K562 (cell line): ENCODE measurements around the gene DYNLT5. TPM values are rescaled to one million over a fixed set of nuclear protein-coding genes. Genes with fewer than 3 reads are reported as not detected.

Source experiments
- EGR1 ChIP-seq: fragments of 450-650 bp; conservative IDR thresholded peaks from 2 replicates; pipeline ENCODE4 v1.6.1; 2017; ENCODE audit warnings: mild to moderate bottlenecking
- PHTF2 ChIP-seq: fragments of 250-450 bp; sonication (Bioruptor Pico); IDR thresholded peaks from 2 replicates; pipeline ENCODE4 v1.5.0; 2021; ENCODE audit warnings: mild to moderate bottlenecking
- SLC30A9 ChIP-seq: fragments of 250-450 bp; sonication (Bioruptor Pico); IDR thresholded peaks from 2 replicates; pipeline ENCODE4 v1.8.0; 2022; ENCODE audit warnings: mild to moderate bottlenecking, moderate library complexity
- ZNF282 ChIP-seq: sonication (generic); formaldehyde crosslinking; IDR thresholded peaks from 2 replicates; pipeline ENCODE4 v1.8.1; 2023; ENCODE audit warnings: missing genetic modification reagents
- polyA plus RNA-seq, 8 experiments: library from polyadenylated mRNA; depleted of rRNA in 4 of 8; stranded (reverse) in 5 of 8; unstranded in 3 of 8; fragments of >200 nt; fragmentation: Nextera tagmentation in 2 of 8; fragmentation: Illumina TruSeq in 1 of 8; extraction: Ambion mirVana in 2 of 8; extraction: Trizol in 1 of 8; gene quantifications; 2 replicates each; pipeline versions ENCODE4 v1.2.1 to v1.2.3, GENCODE V29; 2011 to 2014; ENCODE audit warnings: inconsistent platforms in 1 of 8, missing spikeins in 1 of 8
- total RNA-seq, 7 experiments: library from RNA; depleted of rRNA in 6 of 7; stranded (reverse); fragments of >200 nt in 6 of 7; fragmentation: Illumina TruSeq in 2 of 7; extraction: Trizol in 2 of 7; gene quantifications; 2 replicates each; pipeline versions ENCODE4 v1.2.1 to v1.2.3, GENCODE V29; 2011 to 2021; ENCODE audit warnings: low replicate concordance in 1 of 7
- TF ChIP-seq, protein P1 (sequence below), 2 experiments: fragments of 450-650 bp in 1 of 2; IDR thresholded peaks; 2 replicates each; pipeline ENCODE4 v1.6.1; 2011 to 2017; ENCODE audit warnings: low read depth in 2 of 2, antibody characterized with exemption in 1 of 2, borderline replicate concordance in 1 of 2, low read length in 1 of 2, mild to moderate bottlenecking in 1 of 2, mixed read lengths in 1 of 2; ENCODE audit not compliant: control insufficient read depth in 1 of 2
- TF ChIP-seq, protein P2 (sequence below): sonication (generic); formaldehyde crosslinking; IDR thresholded peaks from 2 replicates; pipeline ENCODE4 v1.8.0; 2022; ENCODE audit warnings: missing genetic modification reagents, mild to moderate bottlenecking, borderline replicate concordance
- TF ChIP-seq, protein P3 (sequence below), 2 experiments: fragments of 450-650 bp; IDR thresholded peaks; 2 replicates each; pipeline ENCODE4 v1.6.1; 2018; ENCODE audit warnings: mild to moderate bottlenecking in 2 of 2, low read depth in 1 of 2; ENCODE audit not compliant: partially characterized antibody in 2 of 2
- TF ChIP-seq, protein P4 (sequence below): sonication (generic); formaldehyde crosslinking; IDR thresholded peaks from 2 replicates; pipeline ENCODE4 v1.8.1; 2023; ENCODE audit warnings: missing genetic modification reagents, mild to moderate bottlenecking, borderline replicate concordance

The DYNLT5 gene
- total and polyA plus RNA-seq, 9 of the 15 experiments (the other 6 are each of a cell fraction or from before 2014, with no cell fraction given) = not detected

DNA sequence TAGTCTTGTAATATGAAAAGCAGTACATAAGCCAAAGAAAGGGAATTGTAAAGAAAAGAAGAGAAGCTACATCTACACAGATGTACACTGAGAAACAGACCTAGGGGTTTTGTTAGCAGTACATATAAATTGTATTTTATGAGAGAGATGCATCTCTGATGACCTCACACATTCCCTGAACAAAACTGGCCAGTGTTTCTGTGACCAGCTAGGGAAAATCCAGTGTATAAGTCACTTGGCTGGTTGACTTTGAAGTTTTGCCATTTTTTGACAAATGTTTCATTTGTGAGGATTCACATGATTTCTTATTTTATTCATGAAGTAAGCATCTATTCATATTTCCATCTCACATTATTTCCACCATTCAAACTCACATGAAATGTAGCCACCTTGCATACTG is 28.3 kb upstream of the DYNLT5 start (continued):
- TF ChIP-seq ZNF282 (CRISPR knock-in tag) (no peak), SLC30A9 (CRISPR knock-in tag) (no peak), PHTF2 (CRISPR knock-in tag) (no peak), EGR1 (no peak)
- TF ChIP-seq, protein P1, sequence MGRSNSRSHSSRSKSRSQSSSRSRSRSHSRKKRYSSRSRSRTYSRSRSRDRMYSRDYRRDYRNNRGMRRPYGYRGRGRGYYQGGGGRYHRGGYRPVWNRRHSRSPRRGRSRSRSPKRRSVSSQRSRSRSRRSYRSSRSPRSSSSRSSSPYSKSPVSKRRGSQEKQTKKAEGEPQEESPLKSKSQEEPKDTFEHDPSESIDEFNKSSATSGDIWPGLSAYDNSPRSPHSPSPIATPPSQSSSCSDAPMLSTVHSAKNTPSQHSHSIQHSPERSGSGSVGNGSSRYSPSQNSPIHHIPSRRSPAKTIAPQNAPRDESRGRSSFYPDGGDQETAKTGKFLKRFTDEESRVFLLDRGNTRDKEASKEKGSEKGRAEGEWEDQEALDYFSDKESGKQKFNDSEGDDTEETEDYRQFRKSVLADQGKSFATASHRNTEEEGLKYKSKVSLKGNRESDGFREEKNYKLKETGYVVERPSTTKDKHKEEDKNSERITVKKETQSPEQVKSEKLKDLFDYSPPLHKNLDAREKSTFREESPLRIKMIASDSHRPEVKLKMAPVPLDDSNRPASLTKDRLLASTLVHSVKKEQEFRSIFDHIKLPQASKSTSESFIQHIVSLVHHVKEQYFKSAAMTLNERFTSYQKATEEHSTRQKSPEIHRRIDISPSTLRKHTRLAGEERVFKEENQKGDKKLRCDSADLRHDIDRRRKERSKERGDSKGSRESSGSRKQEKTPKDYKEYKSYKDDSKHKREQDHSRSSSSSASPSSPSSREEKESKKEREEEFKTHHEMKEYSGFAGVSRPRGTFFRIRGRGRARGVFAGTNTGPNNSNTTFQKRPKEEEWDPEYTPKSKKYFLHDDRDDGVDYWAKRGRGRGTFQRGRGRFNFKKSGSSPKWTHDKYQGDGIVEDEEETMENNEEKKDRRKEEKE (IDR thresholded peaks at IDR 0.05; ENCODE audit: borderline replicate concordance in 1 of 2, control insufficient read depth in 1 of 2, low read depth in 2 of 2, low read length in 1 of 2) = no peak
- TF ChIP-seq, protein P2, sequence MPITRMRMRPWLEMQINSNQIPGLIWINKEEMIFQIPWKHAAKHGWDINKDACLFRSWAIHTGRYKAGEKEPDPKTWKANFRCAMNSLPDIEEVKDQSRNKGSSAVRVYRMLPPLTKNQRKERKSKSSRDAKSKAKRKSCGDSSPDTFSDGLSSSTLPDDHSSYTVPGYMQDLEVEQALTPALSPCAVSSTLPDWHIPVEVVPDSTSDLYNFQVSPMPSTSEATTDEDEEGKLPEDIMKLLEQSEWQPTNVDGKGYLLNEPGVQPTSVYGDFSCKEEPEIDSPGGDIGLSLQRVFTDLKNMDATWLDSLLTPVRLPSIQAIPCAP (CRISPR knock-in tag) = no peak
- TF ChIP-seq, protein P3, sequence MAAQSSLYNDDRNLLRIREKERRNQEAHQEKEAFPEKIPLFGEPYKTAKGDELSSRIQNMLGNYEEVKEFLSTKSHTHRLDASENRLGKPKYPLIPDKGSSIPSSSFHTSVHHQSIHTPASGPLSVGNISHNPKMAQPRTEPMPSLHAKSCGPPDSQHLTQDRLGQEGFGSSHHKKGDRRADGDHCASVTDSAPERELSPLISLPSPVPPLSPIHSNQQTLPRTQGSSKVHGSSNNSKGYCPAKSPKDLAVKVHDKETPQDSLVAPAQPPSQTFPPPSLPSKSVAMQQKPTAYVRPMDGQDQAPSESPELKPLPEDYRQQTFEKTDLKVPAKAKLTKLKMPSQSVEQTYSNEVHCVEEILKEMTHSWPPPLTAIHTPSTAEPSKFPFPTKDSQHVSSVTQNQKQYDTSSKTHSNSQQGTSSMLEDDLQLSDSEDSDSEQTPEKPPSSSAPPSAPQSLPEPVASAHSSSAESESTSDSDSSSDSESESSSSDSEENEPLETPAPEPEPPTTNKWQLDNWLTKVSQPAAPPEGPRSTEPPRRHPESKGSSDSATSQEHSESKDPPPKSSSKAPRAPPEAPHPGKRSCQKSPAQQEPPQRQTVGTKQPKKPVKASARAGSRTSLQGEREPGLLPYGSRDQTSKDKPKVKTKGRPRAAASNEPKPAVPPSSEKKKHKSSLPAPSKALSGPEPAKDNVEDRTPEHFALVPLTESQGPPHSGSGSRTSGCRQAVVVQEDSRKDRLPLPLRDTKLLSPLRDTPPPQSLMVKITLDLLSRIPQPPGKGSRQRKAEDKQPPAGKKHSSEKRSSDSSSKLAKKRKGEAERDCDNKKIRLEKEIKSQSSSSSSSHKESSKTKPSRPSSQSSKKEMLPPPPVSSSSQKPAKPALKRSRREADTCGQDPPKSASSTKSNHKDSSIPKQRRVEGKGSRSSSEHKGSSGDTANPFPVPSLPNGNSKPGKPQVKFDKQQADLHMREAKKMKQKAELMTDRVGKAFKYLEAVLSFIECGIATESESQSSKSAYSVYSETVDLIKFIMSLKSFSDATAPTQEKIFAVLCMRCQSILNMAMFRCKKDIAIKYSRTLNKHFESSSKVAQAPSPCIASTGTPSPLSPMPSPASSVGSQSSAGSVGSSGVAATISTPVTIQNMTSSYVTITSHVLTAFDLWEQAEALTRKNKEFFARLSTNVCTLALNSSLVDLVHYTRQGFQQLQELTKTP (IDR thresholded peaks at IDR 0.05; ENCODE audit: low read depth in 1 of 2, partially characterized antibody in 2 of 2) = no peak
- TF ChIP-seq, protein P4, sequence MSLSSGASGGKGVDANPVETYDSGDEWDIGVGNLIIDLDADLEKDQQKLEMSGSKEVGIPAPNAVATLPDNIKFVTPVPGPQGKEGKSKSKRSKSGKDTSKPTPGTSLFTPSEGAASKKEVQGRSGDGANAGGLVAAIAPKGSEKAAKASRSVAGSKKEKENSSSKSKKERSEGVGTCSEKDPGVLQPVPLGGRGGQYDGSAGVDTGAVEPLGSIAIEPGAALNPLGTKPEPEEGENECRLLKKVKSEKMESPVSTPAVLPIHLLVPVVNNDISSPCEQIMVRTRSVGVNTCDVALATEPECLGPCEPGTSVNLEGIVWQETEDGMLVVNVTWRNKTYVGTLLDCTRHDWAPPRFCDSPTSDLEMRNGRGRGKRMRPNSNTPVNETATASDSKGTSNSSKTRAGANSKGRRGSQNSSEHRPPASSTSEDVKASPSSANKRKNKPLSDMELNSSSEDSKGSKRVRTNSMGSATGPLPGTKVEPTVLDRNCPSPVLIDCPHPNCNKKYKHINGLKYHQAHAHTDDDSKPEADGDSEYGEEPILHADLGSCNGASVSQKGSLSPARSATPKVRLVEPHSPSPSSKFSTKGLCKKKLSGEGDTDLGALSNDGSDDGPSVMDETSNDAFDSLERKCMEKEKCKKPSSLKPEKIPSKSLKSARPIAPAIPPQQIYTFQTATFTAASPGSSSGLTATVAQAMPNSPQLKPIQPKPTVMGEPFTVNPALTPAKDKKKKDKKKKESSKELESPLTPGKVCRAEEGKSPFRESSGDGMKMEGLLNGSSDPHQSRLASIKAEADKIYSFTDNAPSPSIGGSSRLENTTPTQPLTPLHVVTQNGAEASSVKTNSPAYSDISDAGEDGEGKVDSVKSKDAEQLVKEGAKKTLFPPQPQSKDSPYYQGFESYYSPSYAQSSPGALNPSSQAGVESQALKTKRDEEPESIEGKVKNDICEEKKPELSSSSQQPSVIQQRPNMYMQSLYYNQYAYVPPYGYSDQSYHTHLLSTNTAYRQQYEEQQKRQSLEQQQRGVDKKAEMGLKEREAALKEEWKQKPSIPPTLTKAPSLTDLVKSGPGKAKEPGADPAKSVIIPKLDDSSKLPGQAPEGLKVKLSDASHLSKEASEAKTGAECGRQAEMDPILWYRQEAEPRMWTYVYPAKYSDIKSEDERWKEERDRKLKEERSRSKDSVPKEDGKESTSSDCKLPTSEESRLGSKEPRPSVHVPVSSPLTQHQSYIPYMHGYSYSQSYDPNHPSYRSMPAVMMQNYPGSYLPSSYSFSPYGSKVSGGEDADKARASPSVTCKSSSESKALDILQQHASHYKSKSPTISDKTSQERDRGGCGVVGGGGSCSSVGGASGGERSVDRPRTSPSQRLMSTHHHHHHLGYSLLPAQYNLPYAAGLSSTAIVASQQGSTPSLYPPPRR (CRISPR knock-in tag) = no peak
